ENCODE measurements around the gene ST8SIA6. TPM values are rescaled to one million over a fixed set of nuclear protein-coding genes. Genes with fewer than 3 reads are reported as not detected.

ST8SIA6 gene
- total RNA-seq, 1 experiment from 2014 or later = not detected

GRCh38 chr10:17453373-17454091 is 863 bp downstream of the ST8SIA6 start:
- H3K4me1 ChIP-seq (ENCODE audit: insufficient read depth, low read length) = no peaks in the 10 kb centered on the region
- no peaks in the 10 kb centered on the region for H3K79me2 ChIP-seq (ENCODE audit: low read length)
- no peaks in the 10 kb centered on the region for H3K36me3 ChIP-seq (ENCODE audit: low read depth, low read length)
- ChIA-PET POLR2A (ENCODE audit: unreplicated experiment) (interaction anchor here (0.7 kb wide), 1 partner anchor 37 kb away, joined by 3 read pairs; no protein-coding TSS in a partner anchor), CTCF (no interaction called here)
- no peaks in the 10 kb centered on the region for H3K9me2 ChIP-seq (replicated peaks; ENCODE audit: low read length)
- H3K27me3 ChIP-seq (ENCODE audit: low read length) = no peaks in the 10 kb centered on the region
- no peaks in the 10 kb centered on the region for H4K20me1 ChIP-seq (ENCODE audit: low read length)
- no peak overlapping the region for H3K27ac ChIP-seq (ENCODE audit: low read length)
- H3K9me3 ChIP-seq (ENCODE audit: low read length) = no peaks in the 10 kb centered on the region
- no peaks in the 10 kb centered on the region for H3F3A ChIP-seq (ENCODE audit: low read length, unreplicated experiment)
- intact Hi-C loops (cut with micrococcal nuclease) = no loop called here
- H2AFZ ChIP-seq (ENCODE audit: low read length) = peak overlapping the region; percentile 59
- peak overlapping the region; percentile 80 for H3K4me2 ChIP-seq (ENCODE audit: low read length)
- H3K9ac ChIP-seq (ENCODE audit: low read length) = no peak overlapping the region
- DNase-seq (peak; percentile 11), ATAC-seq (peak; percentile 82)
- no TSS peak for BruUV-seq (replicated peaks)
- peak overlapping the region; percentile 59 for H3K4me3 ChIP-seq (ENCODE audit: low read length)
- TF ChIP-seq EZH2phosphoT487 (IDR thresholded peaks at IDR 0.05; ENCODE audit: borderline replicate concordance, low read length) (no peak), EZH2 (IDR thresholded peaks at IDR 0.05; ENCODE audit: low read length, unreplicated experiment) (no peak), CTCF (conservative IDR thresholded peaks at IDR 0.05; ENCODE audit: low read depth, low read length) (no peak)

- H3K27me3 ChIP-seq (ENCODE audit: low read length) = no peaks in the 10 kb centered on the region
- no peak overlapping the region for H3K27ac ChIP-seq (ENCODE audit: low read length)
- no peak for TF ChIP-seq EZH2phosphoT487 (IDR thresholded peaks at IDR 0.05; ENCODE audit: borderline replicate concordance, low read length)
- TF ChIP-seq CTCF (conservative IDR thresholded peaks at IDR 0.05; ENCODE audit: low read depth, low read length) = no peak
- TF ChIP-seq EZH2 (IDR thresholded peaks at IDR 0.05; ENCODE audit: low read length, unreplicated experiment) = no peak
- H3F3A ChIP-seq (ENCODE audit: low read length, unreplicated experiment) = no peaks in the 10 kb centered on the region
- H3K36me3 ChIP-seq (ENCODE audit: low read depth, low read length) = no peaks in the 10 kb centered on the region
- H3K9me3 ChIP-seq (ENCODE audit: low read length) = no peaks in the 10 kb centered on the region
- POLR2A ChIA-PET (ENCODE audit: unreplicated experiment) = interaction anchor here (0.7 kb wide), 1 partner anchor 37 kb away, joined by 3 read pairs; no protein-coding TSS in a partner anchor
- intact Hi-C loops (cut with micrococcal nuclease) = no loop called here
- no peaks in the 10 kb centered on the region for H3K4me1 ChIP-seq (ENCODE audit: insufficient read depth, low read length)
- H2AFZ ChIP-seq (ENCODE audit: low read length) = peak overlapping the region; percentile 59; the same call in 1 of the 2 replicates
- no peaks in the 10 kb centered on the region for H3K79me2 ChIP-seq (ENCODE audit: low read length)
- H3K9ac ChIP-seq (ENCODE audit: low read length) = no peak overlapping the region
- CTCF ChIA-PET = no interaction called here
- H3K4me2 ChIP-seq (ENCODE audit: low read length) = peak overlapping the region; percentile 80
- no peak for ATAC-seq
- BruUV-seq (replicated peaks) = no TSS peak
- no peaks in the 10 kb centered on the region for H4K20me1 ChIP-seq (ENCODE audit: low read length)
- peak overlapping the region; percentile 59 for H3K4me3 ChIP-seq (ENCODE audit: low read length)
- no peaks in the 10 kb centered on the region for H3K9me2 ChIP-seq (replicated peaks; ENCODE audit: low read length)
- DNase-seq = no peak
Observed at GRCh38 chr10:17453035-17453372, 1.4 kb downstream of the ST8SIA6 start.
